Epithelial cell of esophagus (primary cell): ENCODE results near the gene SLC2A9.

Experiments used
- DNase-seq: peaks from one replicate; pipeline ENCODE4 v3.0.0; 2010; ENCODE audit warnings: low read depth
- H3K4me3 ChIP-seq: 2 replicates; pipeline ENCODE4 v1.5.1; 2011; ENCODE audit warnings: mild to moderate bottlenecking, low read length, control low read depth
- CTCF ChIP-seq: IDR thresholded peaks from 2 replicates; pipeline ENCODE4 v1.5.1; 2011; ENCODE audit warnings: low read depth, mild to moderate bottlenecking, low read length, control low read depth, inconsistent platforms; ENCODE audit not compliant: insufficient read depth; ENCODE audit errors: missing control alignments

SLC2A9 gene

GRCh38 chr4:9870165-9870790 lies 151.0 kb downstream of the SLC2A9 start:
- TF ChIP-seq CTCF = no peak
- no peak for DNase-seq
- no peak overlapping the region for H3K4me3 ChIP-seq

- TF ChIP-seq CTCF = no peak
- DNase-seq = no peak
- H3K4me3 ChIP-seq = no peak overlapping the region
These were observed 153.4 kb downstream of the SLC2A9 start for GRCh38 chr4:9867751-9868425.

- TF ChIP-seq CTCF = no peak
- DNase-seq = no peak
- no peak overlapping the region for H3K4me3 ChIP-seq
These were observed 154.4 kb downstream of the SLC2A9 start for GRCh38 chr4:9866931-9867330.

GRCh38 chr4:9861561-9861960 lies 159.7 kb downstream of the SLC2A9 start:
- TF ChIP-seq CTCF = no peak
- DNase-seq = no peak
- H3K4me3 ChIP-seq = no peak overlapping the region

- no peak for DNase-seq
- no peak overlapping the region for H3K4me3 ChIP-seq
- no peak for TF ChIP-seq CTCF
These were observed 161.5 kb downstream of the SLC2A9 start for GRCh38 chr4:9859810-9860209.

GRCh38 chr4:9849538-9849920 lies 171.8 kb downstream of the SLC2A9 start:
- DNase-seq = no peak
- TF ChIP-seq CTCF = no peak
- H3K4me3 ChIP-seq = no peak overlapping the region
